Measurements from ENCODE around the gene PDE8A. TPM values are rescaled to one million over a fixed set of nuclear protein-coding genes. Genes with fewer than 3 reads are reported as not detected.

Gene PDE8A
- total RNA-seq, 2 experiments from 2014 or later = 28.3 to 32.3 TPM

- ChIA-PET CTCF (ENCODE audit: unreplicated experiment) (no interaction called here), POLR2A (no interaction called here)
- no TSS peak for BruUV-seq (replicated peaks)
- Histone ChIP-seq H3K4me1 (ENCODE audit: insufficient read depth, low read length, poor library complexity, severe bottlenecking) (no peaks in the 10 kb centered on the region), H3K9me2 (ENCODE audit: insufficient read depth, low read length) (no peaks in the 10 kb centered on the region), H3K4me3 (ENCODE audit: low read depth, low read length, poor library complexity, severe bottlenecking) (no peak overlapping the region), H3K4me2 (ENCODE audit: low read length) (no peak overlapping the region), H3K79me2 (ENCODE audit: insufficient read depth, low read depth, low read length) (no peaks in the 10 kb centered on the region), H3K36me3 (ENCODE audit: insufficient read depth, low read length) (no peaks in the 10 kb centered on the region), H2AFZ (ENCODE audit: low read length) (no peak overlapping the region), H4K20me1 (ENCODE audit: insufficient read depth, low read length) (no peaks in the 10 kb centered on the region), H3K27ac (ENCODE audit: low read depth, low read length, poor library complexity, severe bottlenecking) (no peak overlapping the region), H3K9me3 (ENCODE audit: low read length) (no peaks in the 10 kb centered on the region)
- no peak for DNase-seq (ENCODE audit: low spot score)
- TF ChIP-seq EZH2phosphoT487 (IDR thresholded peaks at IDR 0.05; ENCODE audit: borderline replicate concordance, low read depth, low read length) = no peak
- no peak for TF ChIP-seq CTCF (conservative IDR thresholded peaks at IDR 0.05; ENCODE audit: low read length)
- intact Hi-C loops (cut with micrococcal nuclease; ENCODE audit: unreplicated experiment) = no loop called here
Observed at GRCh38 chr15:84942456-84942855, 39.2 kb upstream of the PDE8A start.

GRCh38 chr15:84944311-84944710, 37.3 kb upstream of the PDE8A start:
- ChIA-PET CTCF (ENCODE audit: unreplicated experiment) (no interaction called here), POLR2A (no interaction called here)
- H3K4me2 ChIP-seq (ENCODE audit: low read length) = no peak overlapping the region
- no peaks in the 10 kb centered on the region for H4K20me1 ChIP-seq (ENCODE audit: insufficient read depth, low read length)
- no peak for TF ChIP-seq EZH2phosphoT487 (IDR thresholded peaks at IDR 0.05; ENCODE audit: borderline replicate concordance, low read depth, low read length)
- TF ChIP-seq CTCF (conservative IDR thresholded peaks at IDR 0.05; ENCODE audit: low read length) = no peak
- no peaks in the 10 kb centered on the region for H3K79me2 ChIP-seq (ENCODE audit: insufficient read depth, low read depth, low read length)
- no TSS peak for BruUV-seq (replicated peaks)
- H3K9me3 ChIP-seq (ENCODE audit: low read length) = no peaks in the 10 kb centered on the region
- no peak overlapping the region for H3K27ac ChIP-seq (ENCODE audit: low read depth, low read length, poor library complexity, severe bottlenecking)
- no peak overlapping the region for H3K4me3 ChIP-seq (ENCODE audit: low read depth, low read length, poor library complexity, severe bottlenecking)
- intact Hi-C loops (cut with micrococcal nuclease; ENCODE audit: unreplicated experiment) = no loop called here
- H2AFZ ChIP-seq (ENCODE audit: low read length) = no peak overlapping the region
- no peaks in the 10 kb centered on the region for H3K9me2 ChIP-seq (ENCODE audit: insufficient read depth, low read length)
- no peak for DNase-seq (ENCODE audit: low spot score)
- no peaks in the 10 kb centered on the region for H3K4me1 ChIP-seq (ENCODE audit: insufficient read depth, low read length, poor library complexity, severe bottlenecking)
- no peaks in the 10 kb centered on the region for H3K36me3 ChIP-seq (ENCODE audit: insufficient read depth, low read length)

DNA sequence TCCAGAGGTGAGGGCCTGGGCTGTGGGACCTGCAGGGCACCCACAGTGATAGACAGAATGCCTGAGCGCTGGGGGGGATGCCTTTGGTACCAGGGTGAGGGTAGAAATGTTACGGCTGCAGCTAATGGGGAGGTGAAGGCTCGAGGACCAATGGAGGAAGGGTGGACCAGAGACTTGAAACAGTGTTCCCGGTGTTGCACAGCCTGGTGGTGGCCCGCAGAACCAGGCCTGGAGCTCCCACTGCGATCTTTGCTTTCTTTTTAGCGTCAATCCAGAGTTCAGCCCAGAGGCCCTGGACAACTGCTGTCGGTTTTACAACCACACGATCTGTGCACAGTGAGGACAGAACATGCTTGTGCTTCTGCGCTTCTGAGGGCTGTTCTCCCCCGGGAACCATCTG, 36.8 kb upstream of the PDE8A start:
- H3K4me1 ChIP-seq (ENCODE audit: insufficient read depth, low read length, poor library complexity, severe bottlenecking) = no peaks in the 10 kb centered on the region
- DNase-seq (ENCODE audit: low spot score) = no peak
- no peaks in the 10 kb centered on the region for H3K9me3 ChIP-seq (ENCODE audit: low read length)
- ChIA-PET POLR2A (no interaction called here), CTCF (ENCODE audit: unreplicated experiment) (no interaction called here)
- no peak overlapping the region for H3K27ac ChIP-seq (ENCODE audit: low read depth, low read length, poor library complexity, severe bottlenecking)
- H3K36me3 ChIP-seq (ENCODE audit: insufficient read depth, low read length) = no peaks in the 10 kb centered on the region
- H3K9me2 ChIP-seq (ENCODE audit: insufficient read depth, low read length) = no peaks in the 10 kb centered on the region
- intact Hi-C loops (cut with micrococcal nuclease; ENCODE audit: unreplicated experiment) = no loop called here
- TF ChIP-seq CTCF (conservative IDR thresholded peaks at IDR 0.05; ENCODE audit: low read length) = no peak
- no peak for TF ChIP-seq EZH2phosphoT487 (IDR thresholded peaks at IDR 0.05; ENCODE audit: borderline replicate concordance, low read depth, low read length)
- H3K79me2 ChIP-seq (ENCODE audit: insufficient read depth, low read depth, low read length) = no peaks in the 10 kb centered on the region
- H4K20me1 ChIP-seq (ENCODE audit: insufficient read depth, low read length) = no peaks in the 10 kb centered on the region
- no TSS peak for BruUV-seq (replicated peaks)
- H3K4me3 ChIP-seq (ENCODE audit: low read depth, low read length, poor library complexity, severe bottlenecking) = no peak overlapping the region
- H3K4me2 ChIP-seq (ENCODE audit: low read length) = no peak overlapping the region
- no peak overlapping the region for H2AFZ ChIP-seq (ENCODE audit: low read length)
